Dermis lymphatic vessel endothelial cell (primary cell): ENCODE results near the gene PANX2. TPM values are rescaled to one million over a fixed set of nuclear protein-coding genes. Genes with fewer than 3 reads are reported as not detected.

Source experiments
- total RNA-seq: library from RNA; depleted of rRNA; stranded (reverse); fragments of >200 nt; gene quantifications from 2 replicates; pipeline ENCODE4 v1.2.1, GENCODE V29; 2014

Gene PANX2
- 0.22 and 0.26 TPM in 2 replicates for total RNA-seq

GRCh38 chr22:50170453-50171318, at the start of gene PANX2:
Gene PANX2, plus strand, starts transcription at chr22:50170731. Its CDS starts 0 bp downstream, at chr22:50170731.

GRCh38 chr22:50185375-50186087, 15.0 kb downstream of the PANX2 start, which contains the start of gene TRABD:
Gene TRABD, plus strand, starts transcription at chr22:50185913. Its CDS starts 7,148 bp downstream, at chr22:50193061.

GRCh38 chr22:50200461-50201190, 30.1 kb downstream of the PANX2 start, which contains the start of gene SELENOO:
Gene SELENOO, plus strand, starts transcription at chr22:50201011. Its CDS starts 26 bp downstream, at chr22:50201037.

Other genes starting within 250 kb of the PANX2 start
- 147 and 270 TPM in 2 replicates for gene PIM3, start 210.0 kb upstream of the PANX2 start, total RNA-seq
- under 0.01 TPM in 1 of 2 replicates, not detected in the other for gene IL17REL, start 158.0 kb upstream of the PANX2 start, total RNA-seq
- gene TTLL8, start 112.4 kb upstream of the PANX2 start, total RNA-seq: not detected in 2 replicates
- not detected in 2 replicates for gene MLC1, start 85.3 kb upstream of the PANX2 start, total RNA-seq
- gene MOV10L1, start 80.7 kb upstream of the PANX2 start, total RNA-seq: 26.8 and 32.8 TPM in 2 replicates
- 11.2 and 15.6 TPM in 2 replicates for gene TRABD, start 15.2 kb downstream of the PANX2 start, total RNA-seq
- 13.8 and 16.8 TPM in 2 replicates for gene SELENOO, start 30.3 kb downstream of the PANX2 start, total RNA-seq
- 19.6 and 20.5 TPM in 2 replicates for gene TUBGCP6, start 74.3 kb downstream of the PANX2 start, total RNA-seq
- gene HDAC10, start 80.5 kb downstream of the PANX2 start, total RNA-seq: 12.8 and 14.9 TPM in 2 replicates
- 55.0 and 57.7 TPM in 2 replicates for gene MAPK12, start 91.0 kb downstream of the PANX2 start, total RNA-seq
- 17.6 and 19.6 TPM in 2 replicates for gene MAPK11, start 99.6 kb downstream of the PANX2 start, total RNA-seq
- gene PLXNB2, start 136.9 kb downstream of the PANX2 start, total RNA-seq: 53.4 and 59.0 TPM in 2 replicates
- gene DENND6B, start 156.3 kb downstream of the PANX2 start, total RNA-seq: 1.3 and 1.5 TPM in 2 replicates
- gene PPP6R2, start 172.6 kb downstream of the PANX2 start, total RNA-seq: 46.8 and 50.2 TPM in 2 replicates